H1 (cell line): ENCODE measurements around the gene DPEP3. TPM values are rescaled to one million over a fixed set of nuclear protein-coding genes. Genes with fewer than 3 reads are reported as not detected.
A peak's percentile ranks its signal among the peaks of the same experiment; 100 is the strongest.

ENCODE experiments used
- ASH2L ChIP-seq: fragments of 200-600, 300-600 bp; sonication (generic); IDR thresholded peaks from one replicate; pipeline ENCODE4 v1.7.1; 2017; ENCODE audit warnings: low read length
- ATF3 ChIP-seq: IDR thresholded peaks from 2 replicates; pipeline ENCODE4 v1.6.1; 2011; ENCODE audit warnings: low read depth, mild to moderate bottlenecking, low read length; ENCODE audit not compliant: insufficient read depth
- E2F6 ChIP-seq: IDR thresholded peaks from 2 replicates; pipeline ENCODE4 v1.6.1; 2012; ENCODE audit warnings: inconsistent platforms
- POLR2A ChIP-seq, 2 experiments: IDR thresholded peaks; 1 replicate in 1 of 2; 2 replicates in 1 of 2; pipeline ENCODE4 v1.6.1; 2011; ENCODE audit warnings: low read depth in 2 of 2, low read length in 2 of 2, mild to moderate bottlenecking in 2 of 2; ENCODE audit errors: control extremely low read depth in 1 of 2
- POLR2AphosphoS5 ChIP-seq: IDR thresholded peaks from 2 replicates; pipeline ENCODE4 v1.6.1; 2011; ENCODE audit warnings: low read depth, low read length
- RFX5 ChIP-seq: IDR thresholded peaks from 2 replicates; pipeline ENCODE4 v1.6.1; 2011; ENCODE audit warnings: low read depth, low read length, improper control_type of control experiment, borderline replicate concordance
- TAF1 ChIP-seq: IDR thresholded peaks from 2 replicates; pipeline ENCODE4 v1.6.1; 2011; ENCODE audit warnings: mild to moderate bottlenecking, low read depth, low read length
- TAF7 ChIP-seq: optimal IDR thresholded peaks from 2 replicates; pipeline ENCODE3; 2011; ENCODE audit warnings: low read depth, mild to moderate bottlenecking, inconsistent platforms, low read length, moderate library complexity, borderline replicate concordance
- USF2 ChIP-seq: IDR thresholded peaks from 2 replicates; pipeline ENCODE4 v1.6.1; 2011; ENCODE audit warnings: low read length, improper control_type of control experiment
- YY1 ChIP-seq: IDR thresholded peaks from 2 replicates; pipeline ENCODE4 v1.6.1; 2011; ENCODE audit warnings: low read depth, mild to moderate bottlenecking, low read length
- polyA plus RNA-seq, 7 experiments: library from polyadenylated mRNA; depleted of rRNA in 3 of 7; stranded (reverse) in 5 of 7; unstranded in 2 of 7; fragments of >200 nt in 5 of 7; fragments of 200-250 nt in 2 of 7; gene quantifications; 1 replicate in 5 of 7; 2 replicates in 1 of 7; 4 replicates in 1 of 7; pipeline versions ENCODE4 v1.2.1 to v1.2.3, GENCODE V29; 2011 to 2013; ENCODE audit warnings: missing spikeins in 2 of 7, mixed read lengths in 2 of 7
- total RNA-seq: library from RNA; stranded (reverse); fragmentation: NEBNext Ultra II Directional; extraction: Animal tissue kit (Norgen Biotek cat#: 25700); gene quantifications from 2 replicates; pipeline ENCODE4 v1.2.1, GENCODE V29; 2021

DPEP3 gene
- total and polyA plus RNA-seq, 2 of the 8 experiments (the other 6 are each of a cell fraction or from before 2014, with no cell fraction given): 6.5 to 9.9 TPM

GRCh38 chr16:67935402-67936123 is 44.7 kb downstream of the DPEP3 start (continued):
- TF ChIP-seq TAF1 (peak; percentile 73), TAF7 (peak; percentile 46), RFX5 (no peak), YY1 (peak; percentile 27; the same call in 1 of the 2 replicates), ASH2L (peak; percentile 79), ATF3 (0 out of 2 replicates have a peak, but pooled peaks have one; percentile 32), E2F6 (peak; percentile 63), USF2 (peak; percentile 87), POLR2A (IDR thresholded peaks at IDR 0.05; ENCODE audit: control extremely low read depth in 1 of 2, low read depth in 2 of 2, low read length in 2 of 2) (peak; percentile 49 to 73), POLR2AphosphoS5 (peak; percentile 92)
